ENCODE measurements around the gene SEMA4G.

GRCh38 chr10:100970914-100971811 is 1.9 kb downstream of the SEMA4G start:
- TF ChIP-seq, protein P1, sequence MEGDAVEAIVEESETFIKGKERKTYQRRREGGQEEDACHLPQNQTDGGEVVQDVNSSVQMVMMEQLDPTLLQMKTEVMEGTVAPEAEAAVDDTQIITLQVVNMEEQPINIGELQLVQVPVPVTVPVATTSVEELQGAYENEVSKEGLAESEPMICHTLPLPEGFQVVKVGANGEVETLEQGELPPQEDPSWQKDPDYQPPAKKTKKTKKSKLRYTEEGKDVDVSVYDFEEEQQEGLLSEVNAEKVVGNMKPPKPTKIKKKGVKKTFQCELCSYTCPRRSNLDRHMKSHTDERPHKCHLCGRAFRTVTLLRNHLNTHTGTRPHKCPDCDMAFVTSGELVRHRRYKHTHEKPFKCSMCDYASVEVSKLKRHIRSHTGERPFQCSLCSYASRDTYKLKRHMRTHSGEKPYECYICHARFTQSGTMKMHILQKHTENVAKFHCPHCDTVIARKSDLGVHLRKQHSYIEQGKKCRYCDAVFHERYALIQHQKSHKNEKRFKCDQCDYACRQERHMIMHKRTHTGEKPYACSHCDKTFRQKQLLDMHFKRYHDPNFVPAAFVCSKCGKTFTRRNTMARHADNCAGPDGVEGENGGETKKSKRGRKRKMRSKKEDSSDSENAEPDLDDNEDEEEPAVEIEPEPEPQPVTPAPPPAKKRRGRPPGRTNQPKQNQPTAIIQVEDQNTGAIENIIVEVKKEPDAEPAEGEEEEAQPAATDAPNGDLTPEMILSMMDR (conservative IDR thresholded peaks at IDR 0.05; ENCODE audit: low read depth in 2 of 2) = no peak
- TF ChIP-seq POLR2AphosphoS5 (IDR thresholded peaks at IDR 0.05; ENCODE audit: low read depth) (no peak), CREB1 (CRISPR knock-in tag; IDR thresholded peaks at IDR 0.05; ENCODE audit: low read depth) (no peak)
- TF ChIP-seq, protein P2, sequence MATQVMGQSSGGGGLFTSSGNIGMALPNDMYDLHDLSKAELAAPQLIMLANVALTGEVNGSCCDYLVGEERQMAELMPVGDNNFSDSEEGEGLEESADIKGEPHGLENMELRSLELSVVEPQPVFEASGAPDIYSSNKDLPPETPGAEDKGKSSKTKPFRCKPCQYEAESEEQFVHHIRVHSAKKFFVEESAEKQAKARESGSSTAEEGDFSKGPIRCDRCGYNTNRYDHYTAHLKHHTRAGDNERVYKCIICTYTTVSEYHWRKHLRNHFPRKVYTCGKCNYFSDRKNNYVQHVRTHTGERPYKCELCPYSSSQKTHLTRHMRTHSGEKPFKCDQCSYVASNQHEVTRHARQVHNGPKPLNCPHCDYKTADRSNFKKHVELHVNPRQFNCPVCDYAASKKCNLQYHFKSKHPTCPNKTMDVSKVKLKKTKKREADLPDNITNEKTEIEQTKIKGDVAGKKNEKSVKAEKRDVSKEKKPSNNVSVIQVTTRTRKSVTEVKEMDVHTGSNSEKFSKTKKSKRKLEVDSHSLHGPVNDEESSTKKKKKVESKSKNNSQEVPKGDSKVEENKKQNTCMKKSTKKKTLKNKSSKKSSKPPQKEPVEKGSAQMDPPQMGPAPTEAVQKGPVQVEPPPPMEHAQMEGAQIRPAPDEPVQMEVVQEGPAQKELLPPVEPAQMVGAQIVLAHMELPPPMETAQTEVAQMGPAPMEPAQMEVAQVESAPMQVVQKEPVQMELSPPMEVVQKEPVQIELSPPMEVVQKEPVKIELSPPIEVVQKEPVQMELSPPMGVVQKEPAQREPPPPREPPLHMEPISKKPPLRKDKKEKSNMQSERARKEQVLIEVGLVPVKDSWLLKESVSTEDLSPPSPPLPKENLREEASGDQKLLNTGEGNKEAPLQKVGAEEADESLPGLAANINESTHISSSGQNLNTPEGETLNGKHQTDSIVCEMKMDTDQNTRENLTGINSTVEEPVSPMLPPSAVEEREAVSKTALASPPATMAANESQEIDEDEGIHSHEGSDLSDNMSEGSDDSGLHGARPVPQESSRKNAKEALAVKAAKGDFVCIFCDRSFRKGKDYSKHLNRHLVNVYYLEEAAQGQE (IDR thresholded peaks at IDR 0.05; ENCODE audit: unreplicated experiment) = no peak
